GM19463 (cell line): Measurements from ENCODE around the gene IL10RA.
"Not testable (repeated sequence)": the region's sequence is repeated elsewhere in the genome, so short reads cannot be mapped to it uniquely, and the experiment has no call there.

ENCODE experiments used
- ATAC-seq: cut with Tn5 transposase; IDR thresholded peaks from one replicate; pipeline ENCODE4 v1.9.1; 2021; ENCODE audit warnings: mild to moderate bottlenecking, moderate library complexity; ENCODE audit not compliant: unreplicated experiment

Gene IL10RA

DNA sequence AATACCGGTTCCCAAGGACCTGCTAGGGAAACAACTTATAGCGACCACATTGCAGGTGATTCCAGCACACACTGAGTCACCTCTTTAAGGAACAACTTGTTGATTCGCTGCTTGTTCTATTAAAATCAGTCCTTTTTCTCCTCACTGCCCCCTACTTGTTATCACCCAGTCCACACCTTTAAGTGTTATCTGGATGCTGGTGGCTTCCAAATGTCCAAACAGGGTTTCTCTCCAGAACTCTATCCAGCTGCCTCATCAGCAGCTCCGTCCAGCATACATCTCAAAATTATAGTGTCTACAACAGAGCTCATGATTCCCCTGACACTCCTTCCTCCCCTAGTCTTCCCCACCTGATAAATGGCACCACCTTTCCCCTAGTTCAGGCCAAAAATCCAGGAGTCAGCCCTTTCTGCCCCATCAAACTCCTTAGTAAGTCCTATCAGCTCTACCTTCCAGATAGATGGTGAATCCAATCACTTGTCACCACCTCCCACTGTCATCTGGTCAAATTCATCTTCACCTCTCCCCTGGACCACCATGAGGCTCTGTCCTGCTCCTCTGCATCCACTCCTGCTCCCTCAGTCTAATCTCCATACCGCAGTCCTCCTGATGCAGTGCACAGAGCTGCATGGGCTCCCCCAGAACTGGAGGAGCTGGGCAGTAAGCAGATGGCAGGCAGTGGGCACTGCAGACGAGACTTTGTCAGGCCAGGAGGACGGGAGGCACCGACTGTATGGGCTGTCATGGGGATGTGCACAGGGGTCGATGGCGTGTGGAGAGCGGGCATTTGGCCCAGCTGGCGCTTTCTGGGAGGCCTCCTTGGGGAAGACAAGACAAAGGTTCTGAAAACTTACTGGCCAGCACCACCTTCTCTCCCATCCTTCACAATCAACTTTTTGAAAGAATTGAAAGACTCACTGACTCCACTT, 19.3 kb downstream of the IL10RA start:
- ATAC-seq: no peak

DNA sequence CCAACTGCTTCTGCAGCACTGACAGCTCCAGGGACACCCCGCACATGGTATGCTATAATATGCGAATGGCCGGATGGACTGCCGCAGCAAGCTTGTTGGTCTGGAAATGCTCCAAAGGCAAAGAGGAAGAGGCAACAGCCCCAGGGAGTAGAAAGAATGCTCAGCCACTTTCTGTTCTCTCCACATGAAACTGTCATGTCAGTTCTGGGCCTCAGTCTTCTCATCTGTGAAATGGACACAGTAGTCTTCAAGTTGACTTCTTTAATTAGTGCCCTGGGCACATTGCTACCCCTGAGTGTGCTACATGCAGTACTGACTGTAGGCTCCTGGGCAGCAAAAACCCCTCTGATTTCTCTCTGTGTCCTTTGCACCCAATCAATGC, 19.9 kb downstream of the IL10RA start:
- ATAC-seq: no peak

DNA sequence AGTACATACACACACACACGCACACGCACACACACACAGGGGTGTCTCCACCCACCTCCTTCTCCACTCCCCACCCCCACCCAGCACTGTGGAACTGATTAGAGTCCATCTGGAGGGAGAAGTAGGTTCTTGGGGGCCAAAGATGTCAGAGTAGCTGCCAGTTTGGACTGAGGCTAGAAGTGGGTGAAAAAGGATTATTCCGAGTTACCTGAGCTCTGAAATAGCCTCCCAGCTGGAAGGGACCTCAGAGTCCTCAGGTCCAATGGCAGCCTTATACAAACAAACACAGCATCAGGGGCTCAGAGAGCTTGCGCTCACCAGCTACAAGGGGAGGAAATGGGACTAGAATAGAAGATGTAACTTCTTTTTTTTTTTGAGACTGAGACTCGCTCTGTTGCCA, 20.8 kb downstream of the IL10RA start:
- ATAC-seq: no peak

DNA sequence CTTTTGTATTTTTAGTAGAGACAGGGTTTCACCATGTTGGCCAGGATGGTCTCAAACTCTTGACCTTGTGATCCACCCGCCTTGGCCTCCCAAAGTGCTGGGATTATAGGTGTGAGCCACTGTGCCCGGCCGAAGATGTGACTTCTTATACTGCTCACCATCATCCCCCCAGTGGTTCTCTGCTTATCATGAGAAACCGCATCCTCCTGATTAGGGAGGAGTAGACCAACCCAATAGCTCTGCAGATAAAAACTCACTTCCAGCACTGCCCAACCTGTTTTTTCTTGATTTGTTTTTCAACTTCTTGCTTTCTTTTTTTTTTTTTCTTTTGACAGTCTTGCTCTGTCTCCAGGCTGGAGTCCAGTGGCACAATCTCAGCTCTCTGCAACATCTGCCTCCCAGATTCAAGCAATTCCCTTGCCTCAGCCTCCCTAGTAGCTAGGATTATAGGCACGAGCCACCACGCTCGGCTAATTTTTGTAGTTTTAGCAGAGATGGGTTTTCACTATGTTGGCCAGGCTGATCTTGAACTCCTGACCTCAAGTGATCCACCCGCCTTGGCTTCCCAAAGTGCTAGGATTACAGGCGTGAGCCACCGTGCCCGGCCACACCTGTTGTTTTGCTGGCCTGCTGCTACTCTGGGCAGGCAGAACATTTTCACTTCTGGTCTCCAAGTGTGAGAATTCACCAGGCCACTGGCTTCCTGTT, 21.5 kb downstream of the IL10RA start:
- ATAC-seq: not testable (repeated sequence)

DNA sequence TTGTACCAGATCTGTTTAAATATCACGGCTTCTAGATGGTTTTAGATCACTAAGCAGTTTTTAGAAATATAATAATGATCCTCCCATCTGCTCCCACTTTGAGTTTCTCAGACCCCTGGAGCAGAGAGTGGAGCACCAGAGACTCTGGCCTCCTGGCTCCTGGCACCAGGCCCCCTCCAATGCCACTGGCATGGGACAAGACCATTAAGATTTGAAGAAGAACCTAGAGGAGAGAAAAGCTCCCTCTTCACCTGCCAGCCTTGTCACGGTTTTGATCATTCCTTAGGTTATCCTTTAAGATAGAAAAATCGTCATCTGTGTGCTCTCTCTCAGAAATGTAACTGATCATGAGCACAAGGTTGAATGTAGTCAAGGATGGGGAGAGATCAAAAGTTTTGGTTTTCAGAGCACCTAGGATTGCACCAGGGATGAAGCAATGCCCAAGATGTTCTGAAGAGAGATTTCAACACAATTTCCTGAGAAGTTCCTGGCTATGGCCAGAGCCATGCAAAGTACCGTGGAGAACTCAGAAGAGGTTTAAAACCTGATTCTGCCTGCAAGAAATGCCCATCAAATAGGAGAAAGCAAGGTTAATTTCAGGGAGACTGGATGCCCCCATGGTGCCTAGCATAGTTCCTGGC, 22.2 kb downstream of the IL10RA start:
- no peak for ATAC-seq

DNA sequence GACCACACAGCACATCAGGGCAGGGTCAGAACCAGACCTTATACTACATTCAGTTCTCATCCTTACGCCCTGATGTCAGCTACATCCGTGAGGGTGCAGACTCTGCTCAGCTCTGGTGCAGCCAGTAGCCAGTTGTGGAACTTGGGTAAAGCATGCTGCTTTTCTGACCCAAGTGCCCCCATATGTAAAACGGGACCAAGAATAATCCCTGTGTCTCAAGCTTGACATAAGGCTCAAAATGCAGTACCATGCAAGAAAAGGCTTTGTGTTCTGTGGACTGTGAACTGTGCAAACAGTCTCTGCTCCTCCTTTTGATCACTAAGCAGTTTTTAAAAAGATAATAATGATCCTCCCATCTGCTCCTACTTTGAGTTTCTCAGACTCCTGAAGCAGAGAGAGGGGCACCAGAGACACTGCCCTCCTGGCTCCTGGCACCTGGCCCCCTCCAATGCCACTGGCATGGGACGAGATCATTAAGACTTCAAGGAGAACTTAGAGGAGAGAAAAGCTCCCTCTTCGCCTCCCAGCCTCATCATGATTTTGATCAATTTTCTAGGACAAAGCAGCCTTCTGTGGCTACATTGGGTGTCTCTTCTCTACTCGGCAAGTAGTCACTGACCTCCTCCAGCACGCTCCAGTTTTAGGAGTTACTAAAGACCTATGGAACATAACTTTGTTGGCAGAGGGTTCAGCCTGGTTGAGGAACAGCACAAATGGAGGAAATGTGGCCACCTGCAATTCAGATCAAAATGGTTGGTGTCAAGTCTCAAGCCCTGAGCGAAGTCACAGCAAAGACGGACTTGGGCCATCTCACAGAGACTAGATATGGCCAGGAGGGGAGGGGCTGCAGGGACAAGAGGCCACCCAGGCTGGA, 23.9 kb downstream of the IL10RA start:
- ATAC-seq: no peak

DNA sequence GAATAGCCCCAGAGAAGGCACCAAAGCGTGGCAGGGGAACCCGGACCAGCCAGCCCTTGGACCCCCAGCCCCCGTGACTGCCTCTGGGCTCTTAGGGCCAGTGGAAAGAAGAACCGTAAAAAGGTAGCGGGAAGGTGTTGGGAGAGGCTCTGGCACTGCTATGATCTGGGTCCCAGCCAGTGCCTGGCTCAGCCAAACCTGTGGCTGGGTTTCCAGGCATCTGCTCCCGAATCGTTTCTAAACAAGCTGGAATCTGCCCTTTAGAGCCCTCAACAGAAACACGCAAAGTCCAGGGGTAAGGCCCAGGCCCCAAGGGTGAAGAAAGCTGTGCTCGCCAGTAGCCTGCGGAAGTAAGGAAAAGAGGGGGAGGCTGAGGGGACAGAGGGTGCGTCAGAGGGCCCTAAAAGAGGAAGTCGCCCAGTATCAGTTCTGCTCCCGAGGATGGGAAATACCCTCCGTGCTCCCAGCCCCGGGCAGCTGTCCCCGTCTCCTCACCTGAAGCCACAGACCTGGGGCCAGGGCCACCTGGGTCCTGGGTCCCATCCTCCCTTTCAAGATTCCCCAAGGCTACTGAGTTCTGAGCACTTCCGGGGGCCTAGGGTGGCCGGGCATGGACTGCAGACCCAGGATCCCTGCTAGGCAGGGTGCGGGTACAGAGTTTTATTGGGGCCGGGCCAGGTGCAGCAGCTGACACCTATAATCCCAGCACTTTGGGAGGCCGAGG, 24.7 kb downstream of the IL10RA start:
- ATAC-seq: peak; percentile 75

DNA sequence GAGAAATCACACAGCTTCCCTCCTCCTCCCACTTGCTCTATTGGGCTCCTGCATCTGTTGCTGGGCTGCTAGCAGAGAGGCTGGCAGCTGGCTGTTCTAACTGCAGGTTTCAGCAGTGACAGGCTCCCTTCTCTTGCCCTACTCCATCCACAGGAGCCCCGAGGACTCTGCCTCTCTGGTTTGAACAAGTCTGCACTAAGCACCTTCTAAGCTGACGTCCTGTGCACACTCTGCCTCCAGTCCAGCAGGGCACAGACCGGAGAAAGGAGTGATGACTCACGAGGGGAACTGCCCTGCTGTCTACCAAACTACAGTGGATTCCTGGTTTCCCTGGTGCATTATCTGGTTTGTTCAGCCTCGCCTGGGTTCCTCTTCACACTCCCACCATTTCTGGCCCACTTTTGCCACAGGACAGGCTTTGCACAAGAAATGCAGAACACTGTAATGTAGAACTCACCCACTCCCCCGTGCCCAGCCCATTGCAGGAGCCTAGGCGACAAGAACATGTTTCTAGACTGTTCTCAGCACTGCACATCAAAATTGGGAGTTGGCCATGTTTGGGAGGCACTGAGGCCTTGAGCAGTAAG, 26.0 kb downstream of the IL10RA start:
- ATAC-seq: no peak

DNA sequence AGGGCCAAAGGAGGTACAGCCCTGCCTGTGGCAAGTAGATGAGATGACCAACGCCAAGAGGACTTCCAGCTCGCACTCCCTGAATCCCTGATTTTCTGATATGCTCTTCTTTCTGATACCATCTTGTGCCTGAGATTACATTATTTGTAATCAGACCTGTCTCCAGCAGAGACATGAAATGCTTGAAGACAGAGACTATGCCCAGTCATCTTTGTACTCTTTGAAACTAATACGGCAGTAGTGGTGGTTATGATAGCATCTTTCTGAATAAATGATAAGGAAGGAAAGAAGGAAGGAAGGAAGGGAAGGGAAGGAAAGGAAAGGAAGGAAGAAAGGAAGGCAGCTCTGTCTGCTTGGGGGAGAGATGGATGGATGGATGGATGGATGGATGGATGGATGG, 27.8 kb downstream of the IL10RA start:
- ATAC-seq: no peak

DNA sequence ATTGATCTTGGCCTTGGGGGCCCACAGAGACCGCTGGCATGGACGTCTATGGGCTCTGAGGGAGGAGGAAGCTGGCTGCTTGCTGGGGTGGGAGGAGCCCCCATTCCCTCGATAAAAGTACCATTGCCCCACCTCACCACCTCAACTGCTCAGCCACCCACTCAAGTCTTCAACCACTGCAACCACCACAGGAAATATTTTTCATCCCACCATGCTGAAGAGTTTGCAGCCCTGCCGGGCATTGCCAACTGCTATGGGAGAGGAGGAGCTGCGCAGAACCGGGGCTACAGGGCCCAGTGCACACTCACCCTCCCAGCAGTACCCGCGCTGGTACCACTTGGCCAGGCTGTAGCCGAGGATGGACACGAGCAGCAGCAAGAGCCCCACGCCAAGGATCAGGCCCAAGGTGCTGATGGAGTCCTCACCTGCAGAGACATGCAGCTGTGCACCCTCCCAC, 29.2 kb downstream of the IL10RA start:
- no peak for ATAC-seq

DNA sequence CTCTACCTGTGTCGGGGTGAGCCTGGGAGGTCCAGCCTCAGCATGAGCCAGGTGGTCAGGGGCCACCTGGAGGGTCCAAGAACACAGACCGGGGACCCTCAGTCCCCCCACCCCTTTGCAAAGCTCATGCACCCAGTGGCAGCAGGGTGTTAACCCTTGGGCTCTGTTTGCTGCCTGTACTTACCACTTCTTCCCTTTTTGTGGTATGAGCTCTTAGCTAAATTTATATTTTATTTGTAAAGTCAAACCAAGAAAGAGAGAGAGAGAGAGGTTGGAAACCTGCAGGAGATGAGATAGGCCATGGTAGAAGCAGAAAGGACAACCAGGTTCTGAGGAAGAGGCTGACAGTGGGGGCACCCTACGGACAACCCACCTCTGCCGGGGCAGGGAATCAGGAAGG, 29.9 kb downstream of the IL10RA start:
- no peak for ATAC-seq

DNA sequence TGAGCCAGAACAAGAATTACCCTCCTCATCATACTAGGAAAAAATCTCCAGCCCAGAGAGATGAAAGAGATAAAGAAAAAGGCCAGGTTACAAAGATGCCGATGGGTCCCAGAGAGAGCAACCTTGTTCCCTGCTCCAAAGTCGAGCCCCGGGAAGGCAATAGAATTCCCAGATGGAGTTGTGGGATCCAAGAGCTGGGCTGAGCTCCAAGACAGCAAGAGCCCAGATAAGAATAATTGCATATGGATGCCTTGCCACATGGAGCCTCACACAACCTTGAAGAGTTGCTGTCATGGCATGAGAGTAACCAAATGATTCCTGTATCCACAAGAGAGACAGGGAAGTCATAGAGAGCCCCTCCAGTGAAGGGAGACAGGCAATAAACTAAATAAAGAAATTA, 30.9 kb downstream of the IL10RA start:
- no peak for ATAC-seq

DNA sequence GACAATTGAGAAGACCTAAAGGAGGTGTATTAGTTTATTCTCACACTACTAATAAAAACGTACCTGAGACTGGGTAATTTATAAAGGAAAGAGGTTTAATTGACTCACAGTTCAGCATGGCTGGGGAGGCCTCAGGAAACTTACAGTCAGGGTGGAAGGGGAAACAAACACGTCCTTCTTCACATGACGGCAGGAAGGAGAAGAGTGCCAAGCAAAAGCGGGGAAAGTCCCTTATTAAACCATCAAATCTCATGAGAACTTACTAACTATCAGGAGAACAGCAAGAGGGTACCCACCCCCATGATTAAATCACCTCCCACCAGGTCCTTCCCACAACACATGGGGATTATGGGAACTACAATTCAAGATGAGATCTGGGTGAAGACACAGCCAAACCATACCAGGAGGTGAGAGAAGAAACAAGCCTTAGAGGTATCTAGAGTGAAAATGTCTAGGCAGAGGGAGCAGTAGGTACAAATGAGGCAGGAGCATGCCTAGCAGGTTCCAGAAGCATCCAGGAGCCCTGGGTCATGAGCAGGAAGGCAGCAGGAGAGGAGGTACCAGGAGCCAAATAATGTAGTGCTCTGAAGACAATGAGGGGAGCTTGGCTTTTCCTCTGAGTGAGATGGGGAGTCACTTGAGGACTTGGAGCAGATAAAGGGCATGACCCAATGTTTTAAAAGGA, 31.6 kb downstream of the IL10RA start:
- no peak for ATAC-seq

DNA sequence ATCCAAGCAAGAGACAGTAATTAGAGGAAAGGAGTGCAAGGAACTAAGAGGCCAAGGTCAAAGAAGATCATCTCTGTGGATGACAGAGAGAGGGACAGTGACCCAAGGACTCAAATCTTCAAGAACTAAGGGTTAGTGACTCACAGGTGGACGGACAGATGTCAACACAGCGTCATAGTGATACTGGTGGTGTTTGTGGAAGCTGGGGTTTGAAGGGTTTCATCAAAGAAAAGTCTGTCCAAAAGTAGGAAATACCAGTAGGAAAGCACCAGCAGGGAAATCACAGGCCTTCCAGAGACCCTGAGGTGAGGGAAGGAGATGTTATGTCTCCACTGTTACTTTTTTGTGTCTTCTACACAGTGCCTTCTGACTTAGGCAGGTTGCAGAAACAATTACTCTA, 32.2 kb downstream of the IL10RA start:
- no peak for ATAC-seq

DNA sequence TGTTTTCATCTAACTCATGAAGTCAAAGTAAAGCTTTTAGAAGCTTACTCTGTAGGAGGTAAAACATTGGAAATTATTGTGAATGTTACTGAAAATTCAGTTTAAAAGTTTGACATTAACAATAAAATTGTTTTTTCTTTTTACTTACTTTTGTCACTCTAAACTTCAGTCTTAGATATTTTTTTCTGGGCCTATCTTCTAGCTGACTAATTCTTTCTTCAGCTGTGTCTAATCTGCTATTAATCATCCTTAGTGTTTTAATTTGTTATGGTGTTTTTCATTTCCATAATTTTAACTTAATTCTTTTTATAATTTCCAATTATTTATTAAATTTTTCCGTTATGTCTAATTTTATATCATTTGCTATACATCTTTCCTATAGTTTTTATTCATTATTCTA, 35.0 kb downstream of the IL10RA start:
- ATAC-seq: no peak

DNA sequence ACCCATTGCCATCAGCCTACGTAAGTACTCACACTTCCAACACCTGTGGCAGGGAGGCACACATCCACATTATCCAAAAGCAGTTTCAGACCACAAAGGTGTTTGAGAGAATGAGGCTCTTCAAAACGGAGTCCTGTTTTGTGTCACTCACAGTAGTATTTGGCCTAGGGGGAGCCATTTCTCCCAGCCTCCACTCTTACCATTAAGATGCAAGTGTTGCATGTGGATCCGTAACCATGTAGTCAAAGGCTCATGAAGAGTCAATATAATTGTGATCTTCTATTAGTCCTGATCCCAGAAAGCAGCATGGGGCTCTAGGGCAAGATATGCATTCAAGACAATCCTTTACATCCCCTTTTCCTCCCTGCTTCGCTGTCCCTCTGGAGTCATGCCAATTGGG, 41.5 kb downstream of the IL10RA start:
- no peak for ATAC-seq

DNA sequence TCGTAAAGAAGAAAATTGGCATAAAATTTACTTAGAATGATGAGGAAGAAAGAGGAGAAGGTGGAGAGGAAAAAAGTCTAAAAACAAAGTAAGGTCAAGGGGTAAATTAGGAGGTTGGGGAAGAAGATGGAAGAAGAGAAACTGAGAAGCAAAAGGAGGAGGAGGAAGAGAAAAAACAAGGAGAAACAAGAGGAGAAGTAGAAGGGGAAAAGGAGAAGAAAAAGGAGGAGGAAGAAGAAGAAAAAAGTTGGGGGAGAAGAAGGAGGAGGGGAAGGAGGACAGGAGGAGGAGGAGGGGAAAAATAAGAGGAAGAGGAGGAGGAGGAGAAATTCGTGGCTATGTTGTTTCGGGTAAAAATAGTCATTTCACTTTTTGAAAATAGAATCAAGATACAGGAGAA, 42.4 kb downstream of the IL10RA start:
- no peak for ATAC-seq

DNA sequence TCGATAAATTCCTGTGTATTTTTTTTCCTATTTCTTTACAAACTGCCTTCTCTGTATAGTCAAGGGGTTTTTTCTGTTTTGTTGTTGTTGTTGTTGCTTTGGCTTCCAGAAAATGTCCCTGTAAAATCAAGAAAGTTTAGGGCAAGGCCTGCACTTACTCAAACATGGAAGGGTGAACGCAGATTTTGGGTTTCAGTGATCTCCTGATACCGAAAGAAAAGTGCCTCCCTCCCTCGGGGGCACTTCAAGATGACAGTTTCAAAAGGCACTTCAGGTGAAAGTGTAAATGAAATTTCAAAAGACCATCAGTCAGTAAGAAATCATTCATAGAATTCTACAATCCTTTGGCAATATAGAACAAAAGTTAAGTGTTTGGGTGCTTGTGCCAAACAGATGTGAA, 47.2 kb downstream of the IL10RA start:
- ATAC-seq: no peak

DNA sequence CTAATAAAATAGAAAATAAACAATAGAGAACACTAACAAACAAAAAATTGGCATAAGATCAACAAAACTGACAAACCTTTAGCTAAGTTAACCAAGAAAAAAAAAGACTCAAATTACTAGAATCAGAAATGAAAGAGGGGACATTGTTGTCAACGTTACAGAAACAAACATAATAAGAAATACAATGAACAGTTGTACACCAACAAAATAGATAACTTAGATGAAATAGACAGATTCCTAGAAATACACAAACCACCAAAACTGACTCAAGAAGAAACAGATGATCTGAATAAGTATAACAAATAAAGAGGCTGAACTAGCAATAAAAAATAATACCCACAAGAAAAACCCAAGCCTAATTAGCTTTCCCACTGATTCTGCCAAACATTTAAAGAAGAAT, 55.9 kb downstream of the IL10RA start:
- ATAC-seq: no peak
